Measurements from ENCODE around the gene SHH.

DNA sequence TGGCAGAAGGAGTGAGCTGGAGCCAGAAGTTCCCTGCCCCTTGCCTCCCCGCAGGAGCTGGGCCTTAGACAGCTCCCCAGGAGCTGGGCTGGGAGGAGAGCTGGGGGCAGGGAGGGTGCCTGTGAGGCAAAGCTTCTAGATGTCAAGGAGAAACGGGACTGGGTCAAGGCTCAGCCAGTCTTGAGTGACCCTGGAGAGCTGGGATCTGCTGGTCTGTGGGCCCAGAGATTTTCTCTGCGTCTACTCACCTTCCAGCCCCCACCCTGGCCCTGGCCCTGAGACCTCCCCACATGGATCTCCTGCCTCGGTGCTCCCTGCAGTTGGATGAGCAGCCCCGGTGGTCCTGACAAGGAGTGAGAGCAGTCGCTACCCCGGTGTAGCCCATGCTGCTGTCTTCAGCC, 20.3 kb upstream of the SHH start:
- TF ChIP-seq CTCF (IDR thresholded peaks at IDR 0.05; ENCODE audit: insufficient read depth, low read depth, low read length) (no peak), EZH2 (IDR thresholded peaks at IDR 0.05; ENCODE audit: insufficient read depth, low read length) (no peak)
